Natural killer cell treated with Interleukin-12 subunit alpha and Interleukin-12 subunit beta and Interleukin-15 and Interleukin-18, amount 100 ng/mL, for 72 hours (primary cell): ENCODE measurements around the gene KRAS. TPM values are rescaled to one million over a fixed set of nuclear protein-coding genes. Genes with fewer than 3 reads are reported as not detected.

ENCODE experiments used
- ATAC-seq, 2 donors: fragments of 150-1000 bp; cut with Tn5 transposase in 1 of 2; sonication (Bioruptor Pico), chemical (Tn5 transposase) in 1 of 2; 2 replicates each; pipeline ENCODE4 v1.10.0; 2021
- DNase-seq: peaks from one replicate; pipeline ENCODE4 v3.0.0; 2022; ENCODE audit warnings: low spot score
- H3K27ac Mint-ChIP-seq, 2 donors: 1 replicate in 1 of 2; 2 replicates in 1 of 2; pipeline ENCODE4 v1.8.0; 2022; ENCODE audit warnings: mixed read lengths in 2 of 2, mild to moderate bottlenecking in 1 of 2, moderate library complexity in 1 of 2
- H3K27me3 Mint-ChIP-seq, 2 donors: 1 replicate in 1 of 2; 2 replicates in 1 of 2; pipeline ENCODE4 v1.8.0; 2022; ENCODE audit warnings: mixed read lengths in 2 of 2
- H3K36me3 Mint-ChIP-seq: one replicate; pipeline ENCODE4 v1.8.0; 2022; ENCODE audit warnings: mixed read lengths
- H3K4me1 Mint-ChIP-seq, 2 donors: 1 replicate in 1 of 2; 2 replicates in 1 of 2; pipeline ENCODE4 v1.8.0; 2022; ENCODE audit warnings: low read depth in 2 of 2, mixed read lengths in 2 of 2, mild to moderate bottlenecking in 1 of 2
- H3K4me3 Mint-ChIP-seq: one replicate; pipeline ENCODE4 v1.8.0; 2022; ENCODE audit warnings: mixed read lengths
- H3K9me3 Mint-ChIP-seq: 2 replicates; pipeline ENCODE4 v1.8.0; 2022; ENCODE audit warnings: mixed read lengths
- total RNA-seq, 2 donors: library from RNA; stranded (reverse); gene quantifications; one replicate each; pipeline ENCODE4 v1.2.3, GENCODE V29; 2022

Gene KRAS
- total RNA-seq, 2 donors from 2014 or later: 20.5 to 21.5 TPM

DNA sequence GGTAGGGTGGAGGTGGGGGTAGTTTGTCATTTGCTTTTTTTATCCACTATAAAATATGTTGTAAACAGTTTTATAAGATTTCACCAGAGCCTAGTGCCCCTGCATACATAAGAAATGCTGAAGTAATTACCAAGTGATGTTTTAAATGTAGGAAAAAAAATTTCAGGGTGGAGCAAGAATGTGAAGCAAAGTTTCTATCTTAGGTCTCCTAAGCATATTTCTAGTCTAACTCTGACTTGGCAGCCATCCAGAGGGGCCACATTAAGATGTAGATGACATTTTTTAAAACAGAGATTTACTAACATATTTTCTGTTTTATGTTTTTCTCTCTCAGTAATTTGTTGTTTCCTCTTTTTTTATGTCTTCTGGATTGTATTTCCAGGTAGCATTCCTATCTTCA lies 15.8 kb upstream of the KRAS start:
- DNase-seq: no peak
- H3K9me3 Mint-ChIP-seq: no peaks in the 10 kb centered on the region
- peaks cover 0 to 8% of the 10 kb centered on the region in 2 donors for H3K4me1 Mint-ChIP-seq
- no peak for ATAC-seq
- no peaks in the 10 kb centered on the region for H3K36me3 Mint-ChIP-seq
- H3K27me3 Mint-ChIP-seq: no peaks in the 10 kb centered on the region
- no peak overlapping the region for H3K4me3 Mint-ChIP-seq
- no peak overlapping the region for H3K27ac Mint-ChIP-seq

DNA sequence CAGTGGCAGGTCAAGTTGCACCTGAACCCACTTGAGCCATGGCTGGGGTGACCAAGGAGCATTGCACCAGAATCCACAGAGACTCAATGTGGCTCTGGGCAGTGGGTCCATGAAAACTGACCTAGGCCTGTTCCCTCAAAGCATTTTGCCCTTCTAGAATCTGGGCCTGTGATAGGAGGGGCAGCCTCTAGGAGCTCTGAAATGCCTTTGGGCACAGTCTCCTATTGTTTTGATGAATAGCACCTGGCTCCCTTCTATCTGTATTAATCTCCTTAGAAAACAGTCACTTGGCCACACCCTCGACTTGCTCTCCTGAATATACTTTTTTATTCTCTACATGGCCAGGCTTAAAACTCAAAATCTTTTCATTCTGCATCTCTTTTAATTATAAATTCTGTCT lies 14.1 kb upstream of the KRAS start:
- DNase-seq (no peak), ATAC-seq (no peak)
- Mint-ChIP-seq H3K4me1 (peaks cover 0 to 6% of the 10 kb centered on the region in 2 donors), H3K27ac (no peak overlapping the region), H3K4me3 (no peak overlapping the region), H3K27me3 (peaks cover 7% of the 10 kb centered on the region in 2 donors), H3K9me3 (no peaks in the 10 kb centered on the region), H3K36me3 (no peaks in the 10 kb centered on the region)

DNA sequence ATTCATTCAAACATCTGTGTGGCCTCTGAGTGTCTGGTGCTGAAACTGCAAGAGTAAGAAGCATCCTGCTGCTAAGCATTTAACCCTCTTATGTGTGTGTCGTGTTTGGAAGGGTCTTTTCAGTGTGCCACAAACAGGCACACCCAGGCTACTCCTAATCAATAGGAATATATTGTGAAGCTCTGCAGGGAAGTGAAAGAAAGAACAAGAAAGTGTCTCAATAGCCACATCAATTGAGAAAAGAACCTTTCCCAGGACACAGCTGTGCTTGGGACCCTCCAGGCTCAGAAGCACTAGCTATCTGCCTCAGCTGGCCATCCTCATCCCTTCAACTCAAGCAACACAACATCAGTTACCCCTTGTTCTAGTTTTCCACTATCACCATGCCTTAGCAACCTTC lies 13.4 kb upstream of the KRAS start:
- H3K27ac Mint-ChIP-seq: no peak overlapping the region
- H3K27me3 Mint-ChIP-seq: peaks cover 7% of the 10 kb centered on the region in 2 donors
- no peaks in the 10 kb centered on the region for H3K4me1 Mint-ChIP-seq
- no peak overlapping the region for H3K4me3 Mint-ChIP-seq
- ATAC-seq (no peak), DNase-seq (no peak)
- H3K36me3 Mint-ChIP-seq: no peaks in the 10 kb centered on the region
- no peaks in the 10 kb centered on the region for H3K9me3 Mint-ChIP-seq

- H3K4me1 Mint-ChIP-seq: no peaks in the 10 kb centered on the region
- DNase-seq (no peak), ATAC-seq (no peak)
- H3K27me3 Mint-ChIP-seq: peaks cover 7% of the 10 kb centered on the region in 2 donors
- H3K9me3 Mint-ChIP-seq: no peaks in the 10 kb centered on the region
- H3K4me3 Mint-ChIP-seq: no peak overlapping the region
- H3K27ac Mint-ChIP-seq: no peak overlapping the region
- no peaks in the 10 kb centered on the region for H3K36me3 Mint-ChIP-seq
These were observed 12.9 kb upstream of the KRAS start for GRCh38 chr12:25263594-25263993.

- H3K4me1 Mint-ChIP-seq: no peaks in the 10 kb centered on the region
- H3K4me3 Mint-ChIP-seq: no peak overlapping the region
- DNase-seq (no peak), ATAC-seq (no peak)
- no peaks in the 10 kb centered on the region for H3K36me3 Mint-ChIP-seq
- no peaks in the 10 kb centered on the region for H3K9me3 Mint-ChIP-seq
- H3K27me3 Mint-ChIP-seq: peaks cover 7% of the 10 kb centered on the region in 2 donors
- H3K27ac Mint-ChIP-seq: no peak overlapping the region
These were observed 11.8 kb upstream of the KRAS start for GRCh38 chr12:25262389-25263074.

GRCh38 chr12:25257590-25258324 lies 7.0 kb upstream of the KRAS start:
- H3K4me1 Mint-ChIP-seq: peaks cover 0 to 3% of the 10 kb centered on the region in 2 donors
- H3K27ac Mint-ChIP-seq: no peak overlapping the region
- H3K36me3 Mint-ChIP-seq: no peaks in the 10 kb centered on the region
- H3K9me3 Mint-ChIP-seq: no peaks in the 10 kb centered on the region
- DNase-seq (no peak), ATAC-seq (no peak)
- peaks cover 7% of the 10 kb centered on the region in 2 donors for H3K27me3 Mint-ChIP-seq
- H3K4me3 Mint-ChIP-seq: no peak overlapping the region

GRCh38 chr12:25256826-25257225 lies 6.1 kb upstream of the KRAS start:
- Mint-ChIP-seq H3K4me1 (peaks cover 0 to 3% of the 10 kb centered on the region in 2 donors), H3K27ac (no peak overlapping the region), H3K27me3 (peaks cover 7% of the 10 kb centered on the region in 2 donors), H3K36me3 (no peaks in the 10 kb centered on the region), H3K9me3 (no peaks in the 10 kb centered on the region), H3K4me3 (no peak overlapping the region)
- ATAC-seq (no peak), DNase-seq (no peak)

GRCh38 chr12:25256005-25256404 lies 5.3 kb upstream of the KRAS start:
- no peak for DNase-seq
- H3K27me3 Mint-ChIP-seq: peaks cover 7% of the 10 kb centered on the region in 2 donors
- H3K9me3 Mint-ChIP-seq: no peaks in the 10 kb centered on the region
- ATAC-seq: no peak
- H3K4me3 Mint-ChIP-seq: no peak overlapping the region
- no peak overlapping the region for H3K27ac Mint-ChIP-seq
- peaks cover 0 to 3% of the 10 kb centered on the region in 2 donors for H3K4me1 Mint-ChIP-seq
- H3K36me3 Mint-ChIP-seq: no peaks in the 10 kb centered on the region

- Mint-ChIP-seq H3K27ac (no peak overlapping the region), H3K36me3 (no peaks in the 10 kb centered on the region), H3K4me3 (no peak overlapping the region), H3K4me1 (peaks cover 0 to 9% of the 10 kb centered on the region in 2 donors), H3K9me3 (no peaks in the 10 kb centered on the region), H3K27me3 (no peaks in the 10 kb centered on the region)
- DNase-seq (no peak), ATAC-seq (no peak)
These were observed 3.6 kb upstream of the KRAS start for GRCh38 chr12:25254271-25254880.

DNA sequence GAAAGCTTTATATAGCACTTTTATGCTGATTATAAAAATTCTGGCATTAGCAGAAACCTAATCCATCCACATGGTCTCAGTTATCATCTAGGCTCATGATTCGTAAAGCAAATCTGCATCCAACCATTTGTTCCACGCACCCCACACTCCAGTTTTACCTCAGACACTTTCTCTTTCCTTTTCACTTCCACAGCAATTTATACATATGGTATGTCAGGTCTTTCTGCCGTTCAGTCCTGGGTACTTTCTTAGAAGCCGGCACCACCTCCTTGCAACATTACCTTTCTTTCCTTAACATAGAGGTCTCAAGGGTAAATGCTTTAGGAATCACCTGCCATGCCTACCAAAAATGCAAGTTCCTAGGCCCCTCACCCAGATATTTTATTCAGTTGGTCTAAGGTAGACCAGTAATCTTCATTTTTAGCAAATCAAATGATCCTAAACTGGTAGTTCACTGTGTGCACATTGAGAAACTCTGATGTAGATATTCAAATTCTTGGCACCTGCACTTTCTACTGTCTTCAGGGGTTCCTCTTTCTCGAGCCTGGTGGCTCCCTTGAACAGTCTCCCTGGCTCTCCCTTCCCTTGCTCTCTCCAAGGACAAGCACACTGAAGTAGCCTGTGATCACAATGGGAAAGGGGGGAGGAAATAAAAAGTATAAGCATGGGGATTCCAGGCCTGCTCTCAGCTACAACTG lies 2.8 kb upstream of the KRAS start:
- H3K27me3 Mint-ChIP-seq: no peaks in the 10 kb centered on the region
- H3K4me3 Mint-ChIP-seq: no peak overlapping the region
- no peak for DNase-seq
- no peaks in the 10 kb centered on the region for H3K9me3 Mint-ChIP-seq
- no peak for ATAC-seq
- H3K27ac Mint-ChIP-seq: no peak overlapping the region
- H3K36me3 Mint-ChIP-seq: no peaks in the 10 kb centered on the region
- peaks cover under 1 to 9% of the 10 kb centered on the region in 2 donors for H3K4me1 Mint-ChIP-seq

DNA sequence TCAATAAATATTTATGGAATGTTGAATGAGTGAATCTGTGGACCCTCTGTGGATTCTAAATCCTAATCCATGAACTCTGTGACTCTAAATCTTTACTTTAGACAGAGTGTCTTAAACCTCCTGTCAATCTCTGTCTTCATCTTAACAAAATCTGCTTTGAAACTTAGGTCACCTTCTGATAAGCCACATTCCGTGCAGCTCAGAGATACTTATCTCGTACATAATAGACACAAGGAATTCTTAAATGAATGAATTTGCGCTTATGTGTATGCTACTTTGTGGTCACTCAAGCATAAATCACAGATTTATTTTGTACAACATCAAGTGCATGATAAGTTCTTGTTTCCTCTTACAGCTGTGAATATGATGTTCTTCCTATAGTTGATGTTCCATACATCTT lies 2.2 kb upstream of the KRAS start:
- no peak for DNase-seq
- H3K27ac Mint-ChIP-seq: peak overlapping the region in 1 of 2 donors; percentile 22
- H3K4me1 Mint-ChIP-seq: peaks cover 5 to 9% of the 10 kb centered on the region in 2 donors

DNA sequence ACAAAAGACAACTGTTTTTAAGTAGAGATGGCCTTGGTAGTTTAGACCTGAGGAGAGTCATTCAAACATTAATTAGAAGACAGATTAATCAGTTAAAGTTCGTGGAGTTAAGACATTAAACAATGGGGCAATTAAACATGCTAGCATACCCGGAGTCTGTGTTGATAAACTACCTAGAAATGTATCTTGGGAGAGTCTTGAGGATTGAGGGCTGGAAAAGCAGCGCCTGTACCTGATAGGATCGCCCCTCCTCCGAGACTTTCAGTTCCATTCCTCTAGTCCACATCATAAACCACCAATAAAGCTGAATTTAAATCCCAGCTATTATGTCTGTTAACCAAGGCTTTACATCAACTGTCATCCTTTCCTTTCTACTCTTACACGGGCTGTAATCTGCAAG lies 1.0 kb upstream of the KRAS start:
- peak overlapping the region; percentile 90 for H3K4me3 Mint-ChIP-seq
- peak overlapping the region in 1 of 2 donors; percentile 83 for H3K27ac Mint-ChIP-seq
- no peaks in the 10 kb centered on the region for H3K36me3 Mint-ChIP-seq
- peaks cover 11 to 14% of the 10 kb centered on the region in 2 donors for H3K4me1 Mint-ChIP-seq
- no peak for ATAC-seq
- DNase-seq: no peak
- H3K27me3 Mint-ChIP-seq: no peaks in the 10 kb centered on the region
- no peaks in the 10 kb centered on the region for H3K9me3 Mint-ChIP-seq

More for the DNA sequence above, 2.2 kb upstream of the KRAS start:
- Mint-ChIP-seq H3K4me3 (peak overlapping the region; percentile 8), H3K9me3 (no peaks in the 10 kb centered on the region), H3K27me3 (no peaks in the 10 kb centered on the region), H3K36me3 (no peaks in the 10 kb centered on the region)
- ATAC-seq: no peak

GRCh38 chr12:25249931-25250738 lies 594 bp downstream of the KRAS start:
- ATAC-seq (peak; percentile 70 to 72), DNase-seq (peak; percentile 79)
- Mint-ChIP-seq H3K27ac (peak overlapping the region; percentile 70 to 83), H3K36me3 (peaks cover 6% of the 10 kb centered on the region), H3K9me3 (no peaks in the 10 kb centered on the region), H3K27me3 (no peaks in the 10 kb centered on the region), H3K4me3 (peak overlapping the region; percentile 90), H3K4me1 (peaks cover 20% of the 10 kb centered on the region in 2 donors)
